ENCODE results near the gene GYPE.
"Not testable (repeated sequence)": the region's sequence is repeated elsewhere in the genome, so short reads cannot be mapped to it uniquely, and the experiment has no call there.

Gene GYPE

GRCh38 chr4:143829239-143829620 is 76.1 kb downstream of the GYPE start:
- FAIRE-seq; DNase-seq (ENCODE audit: insufficient read length): not testable (repeated sequence)
